Keratinocyte (primary cell): ENCODE data around the gene SH3GLB1. TPM values are rescaled to one million over a fixed set of nuclear protein-coding genes. Genes with fewer than 3 reads are reported as not detected.

Experiments used
- DNase-seq: peaks from one replicate; pipeline ENCODE4 v3.0.0-alpha.2; 2011; ENCODE audit warnings: low read depth, missing footprints, low spot score
- FAIRE-seq: peaks from 2 replicates; lab custom pipeline; 2011; peaks lifted over from hg19 to GRCh38; lab: Jason Lieb, UNC
- H2AFZ ChIP-seq: 2 replicates; pipeline ENCODE4 v1.6.0; 2012; ENCODE audit warnings: low read length, control low read depth, inconsistent platforms; ENCODE audit not compliant: control insufficient read depth
- H3K27ac ChIP-seq: 2 replicates; pipeline ENCODE4 v1.5.1; 2011; ENCODE audit warnings: low read length; ENCODE audit not compliant: control insufficient read depth, insufficient read depth
- H3K27me3 ChIP-seq: 3 replicates; pipeline ENCODE4 v1.6.0; 2011; ENCODE audit warnings: low read length; ENCODE audit not compliant: control insufficient read depth, insufficient read depth; ENCODE audit errors: extremely low read depth
- H3K36me3 ChIP-seq, 2 experiments: 2 replicates in 1 of 2; 3 replicates in 1 of 2; pipeline ENCODE4 v1.5.1; 2011; ENCODE audit warnings: low read length in 2 of 2, mild to moderate bottlenecking in 1 of 2; ENCODE audit not compliant: control insufficient read depth in 2 of 2, insufficient read depth in 2 of 2; ENCODE audit errors: extremely low read depth in 1 of 2
- H3K4me1 ChIP-seq: 3 replicates; pipeline ENCODE4 v1.5.1; 2011; ENCODE audit warnings: low read length; ENCODE audit not compliant: control insufficient read depth, insufficient read depth; ENCODE audit errors: extremely low read depth
- H3K4me2 ChIP-seq: 3 replicates; pipeline ENCODE4 v1.6.0; 2011; ENCODE audit warnings: low read depth, low read length; ENCODE audit not compliant: control insufficient read depth, insufficient read depth; ENCODE audit errors: extremely low read depth
- H3K4me3 ChIP-seq, 3 experiments: fragments of 200-600 bp in 1 of 3; sonication (generic) in 1 of 3; 2 replicates in 2 of 3; 3 replicates in 1 of 3; pipeline ENCODE4 v1.5.1; 2011 to 2016; ENCODE audit warnings: low read length in 3 of 3, mild to moderate bottlenecking in 3 of 3, control low read depth in 2 of 3, inconsistent platforms in 1 of 3, low read depth in 1 of 3, mixed read lengths in 1 of 3, mixed run types in 1 of 3, moderate library complexity in 1 of 3; ENCODE audit not compliant: control insufficient read depth in 2 of 3, insufficient read depth in 2 of 3; ENCODE audit errors: extremely low read depth in 1 of 3
- H3K79me2 ChIP-seq: 2 replicates; pipeline ENCODE4 v1.6.0; 2012; ENCODE audit warnings: low read length; ENCODE audit not compliant: control insufficient read depth, insufficient read depth
- H3K9ac ChIP-seq: 3 replicates; pipeline ENCODE4 v1.6.0; 2011; ENCODE audit warnings: low read length; ENCODE audit not compliant: control insufficient read depth, insufficient read depth; ENCODE audit errors: extremely low read depth
- H3K9me1 ChIP-seq: 3 replicates; pipeline ENCODE4 v1.6.0; 2011; ENCODE audit warnings: low read length; ENCODE audit not compliant: control insufficient read depth, insufficient read depth; ENCODE audit errors: extremely low read depth
- H3K9me3 ChIP-seq: 2 replicates; pipeline ENCODE4 v1.5.1; 2012; ENCODE audit warnings: low read depth, low read length; ENCODE audit not compliant: control insufficient read depth
- H4K20me1 ChIP-seq: 3 replicates; pipeline ENCODE4 v1.6.0; 2011; ENCODE audit warnings: low read length; ENCODE audit not compliant: control insufficient read depth, insufficient read depth; ENCODE audit errors: extremely low read depth
- CTCF ChIP-seq, 3 experiments: IDR thresholded peaks in 1 of 3; conservative IDR thresholded peaks in 1 of 3; optimal IDR thresholded peaks in 1 of 3; 2 replicates in 2 of 3; 3 replicates in 1 of 3; pipeline versions ENCODE3 to v1.5.1; 2011; ENCODE audit warnings: low read length in 3 of 3, mild to moderate bottlenecking in 3 of 3, moderate library complexity in 2 of 3, control low read depth in 1 of 3, inconsistent platforms in 1 of 3; ENCODE audit not compliant: insufficient read depth in 2 of 3; ENCODE audit errors: extremely low read depth in 1 of 3
- EZH2 ChIP-seq: IDR thresholded peaks from one replicate; pipeline ENCODE4 v1.6.1; 2012; ENCODE audit warnings: inconsistent platforms, mild to moderate bottlenecking, low read length, moderate library complexity
- dilution Hi-C: fragments of 300-500 bp; cut with MboI; formaldehyde crosslinking; loops from one replicate; pipeline ENCODE4 v1.7.0; 2020; ENCODE audit warnings: low sequenced_read_pairs; ENCODE audit not compliant: extremely low pct_ligation_motif_present
- polyA plus RNA-seq, 5 experiments: library from polyadenylated mRNA; depleted of rRNA in 3 of 5; stranded (reverse) in 3 of 5; stranded (forward) in 1 of 5; unstranded in 1 of 5; fragments of >200 nt; gene quantifications; 1 replicate in 1 of 5; 2 replicates in 3 of 5; 3 replicates in 1 of 5; pipeline versions ENCODE4 v1.2.1 to v1.2.3, GENCODE V29; 2011 to 2012; ENCODE audit warnings: missing spikeins in 2 of 5, low read depth in 1 of 5, low replicate concordance in 1 of 5

The SH3GLB1 gene
- polyA plus RNA-seq, 1 donor (not counting 4 experiments of a cell fraction or from before 2014, with no cell fraction given) = 77.1 TPM

DNA sequence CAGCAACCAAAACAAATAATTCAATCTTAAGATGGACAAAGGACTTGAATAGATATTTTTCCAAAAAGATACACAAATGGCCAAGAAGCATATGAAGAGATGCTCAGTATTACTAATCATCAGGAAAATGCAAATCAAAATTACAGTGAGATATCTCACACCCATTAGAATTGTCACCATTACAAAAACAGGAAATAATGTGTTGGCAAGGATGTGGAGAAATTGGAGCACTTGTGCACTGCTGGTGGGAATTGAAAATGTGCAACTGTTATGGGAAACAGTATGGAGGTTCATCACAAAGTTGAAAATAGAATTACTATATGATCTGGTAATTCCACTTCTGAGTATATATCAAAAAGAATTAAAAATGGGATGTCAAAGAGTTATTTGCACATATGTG lies 83.2 kb downstream of the SH3GLB1 start:
- H3K9ac ChIP-seq = no peak overlapping the region
- no peaks in the 10 kb centered on the region for H3K27me3 ChIP-seq
- no peaks in the 10 kb centered on the region for H3K9me3 ChIP-seq
- H3K79me2 ChIP-seq = no peaks in the 10 kb centered on the region
- dilution Hi-C loops = no loop called here
- FAIRE-seq = no peak
- no peak overlapping the region for H3K4me2 ChIP-seq
- TF ChIP-seq CTCF (optimal IDR thresholded peaks at IDR 0.05 in 1 of 3, IDR thresholded peaks at IDR 0.05 in 1 of 3, conservative IDR thresholded peaks at IDR 0.05 in 1 of 3; ENCODE audit: extremely low read depth in 1 of 3, insufficient read depth in 2 of 3, low read length in 3 of 3) (no peak), EZH2 (no peak)
- no peak overlapping the region for H3K27ac ChIP-seq
- DNase-seq = no peak
- peaks cover 4% of the 10 kb centered on the region for H3K4me1 ChIP-seq
- no peaks in the 10 kb centered on the region for H3K36me3 ChIP-seq
- H3K9me1 ChIP-seq = no peaks in the 10 kb centered on the region
- H4K20me1 ChIP-seq = no peaks in the 10 kb centered on the region
- H2AFZ ChIP-seq = no peak overlapping the region
- no peak overlapping the region for H3K4me3 ChIP-seq

DNA sequence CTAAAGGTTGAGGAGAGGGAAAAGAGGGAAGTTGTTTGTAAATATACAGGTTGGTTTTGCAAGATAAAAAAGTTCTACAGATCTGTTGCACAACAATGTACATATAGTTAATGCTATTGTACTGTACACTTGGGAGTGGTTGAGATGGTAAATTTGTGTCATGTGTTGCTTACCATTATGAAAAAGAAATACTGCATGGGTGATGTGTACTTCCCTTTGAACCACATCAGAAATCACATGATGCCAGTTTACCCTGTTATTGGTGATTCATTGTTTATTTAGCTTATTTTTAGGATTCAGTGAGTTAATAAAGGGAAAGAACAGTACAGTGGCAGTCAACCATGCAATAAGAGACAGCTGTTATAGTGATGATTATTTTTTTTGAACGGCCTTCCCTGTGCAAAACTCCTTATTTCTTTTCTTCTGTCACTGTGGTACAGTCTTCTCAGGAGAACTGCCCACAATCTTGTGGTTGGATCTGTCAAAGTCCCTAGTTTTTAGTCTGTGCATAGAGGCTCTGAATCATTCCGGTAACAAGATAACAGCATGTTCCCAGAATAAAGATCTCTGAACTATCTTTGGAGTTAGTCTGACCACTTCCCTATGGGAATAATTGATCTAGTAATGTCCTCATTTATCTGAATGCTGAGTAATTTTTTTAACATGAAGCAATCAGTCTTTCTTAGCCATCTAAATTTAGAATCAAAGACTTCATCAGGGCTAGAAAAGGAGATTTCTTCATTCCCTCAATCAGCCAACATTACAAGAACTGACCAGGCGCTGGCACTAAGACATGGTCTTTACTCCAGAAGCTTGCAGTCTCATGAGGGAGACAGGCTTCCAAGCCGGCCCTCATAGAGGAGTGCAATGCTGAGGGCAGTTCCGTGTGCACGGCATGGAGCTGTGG lies 84.2 kb downstream of the SH3GLB1 start:
- dilution Hi-C loops = no loop called here
- Histone ChIP-seq H3K4me1 (peaks cover 4% of the 10 kb centered on the region), H3K79me2 (no peaks in the 10 kb centered on the region), H3K27me3 (no peaks in the 10 kb centered on the region), H3K27ac (no peak overlapping the region), H3K4me2 (no peak overlapping the region), H3K9me3 (no peaks in the 10 kb centered on the region), H3K9ac (no peak overlapping the region), H2AFZ (no peak overlapping the region), H3K9me1 (no peaks in the 10 kb centered on the region), H3K36me3 (no peaks in the 10 kb centered on the region), H4K20me1 (no peaks in the 10 kb centered on the region), H3K4me3 (no peak overlapping the region)
- FAIRE-seq (no peak), DNase-seq (no peak)
- TF ChIP-seq EZH2 (no peak), CTCF (optimal IDR thresholded peaks at IDR 0.05 in 1 of 3, IDR thresholded peaks at IDR 0.05 in 1 of 3, conservative IDR thresholded peaks at IDR 0.05 in 1 of 3; ENCODE audit: extremely low read depth in 1 of 3, insufficient read depth in 2 of 3, low read length in 3 of 3) (no peak)
